ENCODE measurements around the gene FXYD4. TPM values are rescaled to one million over a fixed set of nuclear protein-coding genes. Genes with fewer than 3 reads are reported as not detected.

Gene FXYD4
- total and polyA plus RNA-seq, 4 donors: not detected

- Histone ChIP-seq H3K36me3 (ENCODE audit: control insufficient read depth, insufficient read depth, low read length) (peaks cover 8% of the 10 kb centered on the region), H3K27me3 (ENCODE audit: control insufficient read depth, insufficient read depth, low read length) (no peaks in the 10 kb centered on the region), H3K9me3 (ENCODE audit: control insufficient read depth, insufficient read depth, low read length) (no peaks in the 10 kb centered on the region), H3K4me3 (ENCODE audit: low read depth, low read length) (no peak overlapping the region), H3K4me1 (ENCODE audit: control insufficient read depth, insufficient read depth, low read length) (no peaks in the 10 kb centered on the region), H3K27ac (ENCODE audit: low read depth, low read length) (no peak overlapping the region)
- DNase-seq (ENCODE audit: low read depth in 4 of 6, low spot score in 6 of 6): no peak
- WGBS (ENCODE audit: insufficient coverage): 85% methylated on average over 4 of the region's 5 CpGs
Measured at GRCh38 chr10:43380610-43381222, 9.3 kb downstream of the FXYD4 start.

GRCh38 chr10:43383204-43383971 is 12.0 kb downstream of the FXYD4 start:
- Histone ChIP-seq H3K9me3 (ENCODE audit: control insufficient read depth, insufficient read depth, low read length) (no peaks in the 10 kb centered on the region), H3K27ac (ENCODE audit: low read depth, low read length) (no peak overlapping the region), H3K4me3 (ENCODE audit: low read depth, low read length) (no peak overlapping the region), H3K36me3 (ENCODE audit: control insufficient read depth, insufficient read depth, low read length) (peaks cover 22% of the 10 kb centered on the region), H3K4me1 (ENCODE audit: control insufficient read depth, insufficient read depth, low read length) (no peaks in the 10 kb centered on the region), H3K27me3 (ENCODE audit: control insufficient read depth, insufficient read depth, low read length) (no peaks in the 10 kb centered on the region)
- 75% methylated on average over 8 of the region's 14 CpGs for WGBS (ENCODE audit: insufficient coverage)
- DNase-seq (ENCODE audit: low read depth in 4 of 6, low spot score in 6 of 6): no peak

DNA sequence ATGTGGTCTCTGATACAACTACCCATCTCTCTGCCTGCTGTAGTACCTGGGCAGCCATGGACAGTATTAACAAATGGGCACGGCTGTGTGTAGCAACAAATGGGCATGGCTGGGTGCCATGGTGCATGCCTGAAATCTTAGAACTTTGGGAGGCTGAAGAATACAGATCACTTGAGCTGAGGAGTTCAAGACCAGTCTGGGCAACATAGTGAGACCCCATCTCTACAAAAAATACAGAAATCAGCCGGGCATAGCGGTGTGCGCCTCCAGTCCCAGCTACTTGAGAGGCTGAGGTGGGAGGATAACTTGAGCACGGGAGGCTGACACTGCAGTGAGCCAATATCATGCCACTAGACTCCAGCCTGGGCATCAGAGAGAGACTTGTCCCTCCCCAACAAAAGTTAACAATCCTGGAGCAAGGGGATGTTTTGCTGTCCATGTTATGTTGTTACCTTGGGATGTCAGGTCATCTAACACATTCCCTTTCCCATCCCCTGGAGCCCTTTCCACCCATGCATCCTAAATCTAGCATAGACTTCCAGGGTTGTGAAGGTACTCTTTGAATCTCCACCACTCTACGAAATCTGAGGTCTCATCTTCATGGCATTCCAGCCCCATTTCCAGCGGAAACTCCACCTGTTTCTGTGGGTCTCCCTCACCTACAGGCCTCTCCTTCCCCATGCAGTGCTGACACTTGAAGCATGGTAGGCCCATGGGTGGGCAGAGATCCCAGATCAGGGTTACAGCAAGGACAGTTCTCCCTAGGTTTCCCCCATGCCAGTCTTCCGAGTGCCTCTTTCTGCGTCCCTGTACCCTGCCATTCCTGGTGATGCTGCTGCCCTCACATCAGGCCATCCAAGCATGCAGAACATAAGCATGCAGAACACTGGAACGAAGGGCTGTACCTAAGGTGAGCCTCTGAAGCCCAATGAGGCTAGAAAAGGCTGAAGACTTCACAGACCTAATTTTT is 13.1 kb downstream of the FXYD4 start:
- peaks cover 27% of the 10 kb centered on the region for H3K36me3 ChIP-seq (ENCODE audit: control insufficient read depth, insufficient read depth, low read length)
- 82% methylated on average over 5 of the region's 10 CpGs for WGBS (ENCODE audit: insufficient coverage)
- H3K4me3 ChIP-seq (ENCODE audit: low read depth, low read length): no peak overlapping the region

GRCh38 chr10:43385412-43386004 is 14.1 kb downstream of the FXYD4 start:
- no CpG with 5 or more reads among the region's 5 CpGs for WGBS (ENCODE audit: insufficient coverage)
- Histone ChIP-seq H3K4me3 (ENCODE audit: low read depth, low read length) (no peak overlapping the region), H3K27ac (ENCODE audit: low read depth, low read length) (no peak overlapping the region), H3K36me3 (ENCODE audit: control insufficient read depth, insufficient read depth, low read length) (peaks cover 32% of the 10 kb centered on the region), H3K27me3 (ENCODE audit: control insufficient read depth, insufficient read depth, low read length) (no peaks in the 10 kb centered on the region), H3K4me1 (ENCODE audit: control insufficient read depth, insufficient read depth, low read length) (no peaks in the 10 kb centered on the region), H3K9me3 (ENCODE audit: control insufficient read depth, insufficient read depth, low read length) (no peaks in the 10 kb centered on the region)
- no peak for DNase-seq (ENCODE audit: low read depth in 4 of 6, low spot score in 6 of 6)

More for the DNA sequence above, 13.1 kb downstream of the FXYD4 start:
- no peak for DNase-seq (ENCODE audit: low read depth in 4 of 6, low spot score in 6 of 6)
- Histone ChIP-seq H3K27ac (ENCODE audit: low read depth, low read length) (no peak overlapping the region), H3K9me3 (ENCODE audit: control insufficient read depth, insufficient read depth, low read length) (no peaks in the 10 kb centered on the region), H3K27me3 (ENCODE audit: control insufficient read depth, insufficient read depth, low read length) (no peaks in the 10 kb centered on the region), H3K4me1 (ENCODE audit: control insufficient read depth, insufficient read depth, low read length) (no peaks in the 10 kb centered on the region)

- H3K27ac ChIP-seq (ENCODE audit: low read depth, low read length): no peak overlapping the region
- H3K9me3 ChIP-seq (ENCODE audit: control insufficient read depth, insufficient read depth, low read length): no peaks in the 10 kb centered on the region
- no peak overlapping the region for H3K4me3 ChIP-seq (ENCODE audit: low read depth, low read length)
- peaks cover 40% of the 10 kb centered on the region for H3K36me3 ChIP-seq (ENCODE audit: control insufficient read depth, insufficient read depth, low read length)
- H3K27me3 ChIP-seq (ENCODE audit: control insufficient read depth, insufficient read depth, low read length): no peaks in the 10 kb centered on the region
- WGBS (ENCODE audit: insufficient coverage): 100% methylated on average over 2 of the region's 4 CpGs
- DNase-seq (ENCODE audit: low read depth in 4 of 6, low spot score in 6 of 6): no peak
- H3K4me1 ChIP-seq (ENCODE audit: control insufficient read depth, insufficient read depth, low read length): no peaks in the 10 kb centered on the region
Measured at GRCh38 chr10:43386549-43386948, 15.1 kb downstream of the FXYD4 start.

DNA sequence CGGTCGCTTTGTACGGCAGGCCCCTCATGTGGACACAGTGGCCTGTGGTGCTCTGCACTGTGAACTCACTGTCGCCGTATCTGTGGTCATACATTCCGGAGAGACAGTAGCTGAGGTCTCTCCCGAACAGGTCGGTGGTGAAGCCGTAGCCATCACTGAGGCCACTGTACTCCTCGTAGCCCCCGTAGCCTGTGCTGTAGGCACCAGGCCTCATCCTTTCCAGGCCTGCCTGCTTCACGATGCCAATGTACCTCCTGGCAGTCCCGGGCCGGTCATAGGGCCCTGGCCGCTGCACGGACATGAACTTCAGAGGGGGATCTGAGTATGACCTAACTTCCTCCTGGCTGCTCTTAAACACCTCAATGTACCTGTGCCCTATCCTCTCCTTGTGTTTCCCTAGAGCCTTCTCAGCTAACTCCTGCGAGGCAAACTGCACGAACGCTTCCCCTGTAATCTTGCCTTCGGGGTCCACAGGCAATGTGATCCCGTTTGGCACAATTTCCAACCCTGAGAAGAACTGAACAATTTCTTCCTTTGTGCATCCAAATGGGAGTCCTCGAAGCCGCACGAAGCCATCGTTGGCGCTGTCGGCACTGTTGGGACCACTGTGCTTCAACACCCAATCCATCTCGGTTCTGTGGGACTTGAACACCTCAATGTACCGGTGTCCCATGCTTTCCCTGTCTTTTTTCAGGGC is 15.7 kb downstream of the FXYD4 start:
- no peak for DNase-seq (ENCODE audit: low read depth in 4 of 6, low spot score in 6 of 6)
- WGBS (ENCODE audit: insufficient coverage): 94% methylated on average over 29 of the region's 29 CpGs
- Histone ChIP-seq H3K4me1 (ENCODE audit: control insufficient read depth, insufficient read depth, low read length) (no peaks in the 10 kb centered on the region), H3K27ac (ENCODE audit: low read depth, low read length) (no peak overlapping the region), H3K4me3 (ENCODE audit: low read depth, low read length) (no peak overlapping the region), H3K27me3 (ENCODE audit: control insufficient read depth, insufficient read depth, low read length) (no peaks in the 10 kb centered on the region), H3K9me3 (ENCODE audit: control insufficient read depth, insufficient read depth, low read length) (no peaks in the 10 kb centered on the region), H3K36me3 (ENCODE audit: control insufficient read depth, insufficient read depth, low read length) (peaks cover 45% of the 10 kb centered on the region)

- no peak overlapping the region for H3K4me3 ChIP-seq (ENCODE audit: low read depth, low read length)
- H3K27ac ChIP-seq (ENCODE audit: low read depth, low read length): no peak overlapping the region
- WGBS (ENCODE audit: insufficient coverage): 75% methylated on average over 2 of the region's 5 CpGs
- no peaks in the 10 kb centered on the region for H3K9me3 ChIP-seq (ENCODE audit: control insufficient read depth, insufficient read depth, low read length)
- no peaks in the 10 kb centered on the region for H3K27me3 ChIP-seq (ENCODE audit: control insufficient read depth, insufficient read depth, low read length)
- peaks cover 50% of the 10 kb centered on the region for H3K36me3 ChIP-seq (ENCODE audit: control insufficient read depth, insufficient read depth, low read length)
- DNase-seq (ENCODE audit: low read depth in 4 of 6, low spot score in 6 of 6): no peak
- H3K4me1 ChIP-seq (ENCODE audit: control insufficient read depth, insufficient read depth, low read length): no peaks in the 10 kb centered on the region
Measured at GRCh38 chr10:43387678-43388032, 16.2 kb downstream of the FXYD4 start.

DNA sequence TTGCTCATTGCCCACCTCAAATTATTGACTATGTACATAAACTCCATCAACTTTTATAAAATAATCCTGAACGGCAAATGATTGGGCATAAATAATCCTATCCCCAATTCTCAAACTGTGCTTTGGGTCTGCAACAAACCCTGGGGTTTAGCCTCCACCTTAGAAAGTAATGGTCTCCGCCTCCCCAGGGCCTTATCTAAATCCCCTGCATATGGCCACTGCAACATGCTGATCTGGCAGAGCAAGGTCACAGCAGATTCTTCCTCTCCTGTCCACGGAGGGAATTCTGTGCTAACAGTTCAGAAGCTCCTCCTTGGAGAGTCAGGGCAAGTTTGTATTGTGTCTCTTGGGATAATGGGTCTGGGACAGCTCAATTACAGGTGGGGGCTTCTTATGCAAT is 18.4 kb downstream of the FXYD4 start:
- DNase-seq (ENCODE audit: low read depth in 4 of 6, low spot score in 6 of 6): no peak
- no peaks in the 10 kb centered on the region for H3K4me1 ChIP-seq (ENCODE audit: control insufficient read depth, insufficient read depth, low read length)
- H3K27me3 ChIP-seq (ENCODE audit: control insufficient read depth, insufficient read depth, low read length): no peaks in the 10 kb centered on the region
- no peak overlapping the region for H3K27ac ChIP-seq (ENCODE audit: low read depth, low read length)
- 95% methylated on average over 2 of the region's 3 CpGs for WGBS (ENCODE audit: insufficient coverage)
- no peak overlapping the region for H3K4me3 ChIP-seq (ENCODE audit: low read depth, low read length)
- H3K36me3 ChIP-seq (ENCODE audit: control insufficient read depth, insufficient read depth, low read length): peaks cover 52% of the 10 kb centered on the region
- H3K9me3 ChIP-seq (ENCODE audit: control insufficient read depth, insufficient read depth, low read length): no peaks in the 10 kb centered on the region

DNA sequence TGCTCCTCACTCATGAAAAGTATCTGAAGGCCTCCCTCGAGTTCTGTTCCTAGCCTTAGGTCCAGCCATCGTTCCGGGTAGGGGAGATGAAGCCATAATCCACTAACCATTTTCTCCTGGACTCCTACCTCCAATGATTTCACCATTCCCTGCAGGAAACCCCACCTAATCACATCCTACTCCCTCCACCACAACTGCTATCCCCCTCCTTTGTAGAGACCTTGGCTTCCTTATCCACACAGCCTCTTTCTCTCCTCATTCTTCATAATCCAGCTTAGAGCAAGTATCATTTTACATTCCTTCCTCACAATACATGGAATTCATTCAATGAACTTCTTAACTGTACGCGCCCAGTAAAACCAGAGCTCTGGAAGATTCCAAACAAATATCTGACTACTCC is 18.9 kb downstream of the FXYD4 start:
- H3K4me1 ChIP-seq (ENCODE audit: control insufficient read depth, insufficient read depth, low read length): no peaks in the 10 kb centered on the region
- DNase-seq (ENCODE audit: low read depth in 4 of 6, low spot score in 6 of 6): no peak
- H3K27me3 ChIP-seq (ENCODE audit: control insufficient read depth, insufficient read depth, low read length): no peaks in the 10 kb centered on the region
- H3K27ac ChIP-seq (ENCODE audit: low read depth, low read length): no peak overlapping the region
- peaks cover 51% of the 10 kb centered on the region for H3K36me3 ChIP-seq (ENCODE audit: control insufficient read depth, insufficient read depth, low read length)
- H3K9me3 ChIP-seq (ENCODE audit: control insufficient read depth, insufficient read depth, low read length): no peaks in the 10 kb centered on the region
- H3K4me3 ChIP-seq (ENCODE audit: low read depth, low read length): no peak overlapping the region
- WGBS (ENCODE audit: insufficient coverage): 84% methylated on average over 5 of the region's 5 CpGs
